GM23338 (cell line): ENCODE data around the gene MAP1B. TPM values are rescaled to one million over a fixed set of nuclear protein-coding genes. Genes with fewer than 3 reads are reported as not detected.

Experiments
- ATAC-seq: fragments of 200-7000 bp; cut with Tn5 transposase; 3 replicates; pipeline ENCODE4 v1.9.1; 2020
- DNase-seq: peaks from one replicate; pipeline ENCODE4 v3.0.0-alpha.2; 2015; ENCODE audit warnings: low spot score
- H2AFZ ChIP-seq: fragments of 200-600 bp; sonication (generic); 2 replicates; pipeline ENCODE4 v1.8.0; 2016; ENCODE audit warnings: antibody characterized with exemption, mild to moderate bottlenecking, moderate library complexity
- H3F3A ChIP-seq: fragments of 200-600 bp; sonication (generic); replicated peaks from 2 replicates; pipeline ENCODE4 v1.8.0; 2017; ENCODE audit warnings: antibody characterized with exemption, mixed run types, low read depth
- H3K27ac ChIP-seq: fragments of 200-600 bp; sonication (generic); 2 replicates; pipeline ENCODE4 v1.6.1; 2016; ENCODE audit warnings: low read depth
- H3K27me3 ChIP-seq: fragments of 200-600 bp; sonication (generic); 2 replicates; pipeline ENCODE4 v1.8.0; 2016; ENCODE audit warnings: mild to moderate bottlenecking, mixed run types, moderate library complexity; ENCODE audit not compliant: insufficient read depth
- H3K36me3 ChIP-seq: fragments of 200-600 bp; sonication (generic); 2 replicates; pipeline ENCODE4 v1.8.0; 2016; ENCODE audit warnings: mild to moderate bottlenecking; ENCODE audit not compliant: insufficient read depth
- H3K4me1 ChIP-seq: fragments of 200-600 bp; sonication (generic); 2 replicates; pipeline ENCODE4 v1.8.0; 2016; ENCODE audit warnings: mild to moderate bottlenecking, moderate library complexity; ENCODE audit not compliant: insufficient read depth
- H3K4me2 ChIP-seq: fragments of 200-600 bp; sonication (generic); 2 replicates; pipeline ENCODE4 v1.7.1; 2017; ENCODE audit warnings: mixed run types
- H3K4me3 ChIP-seq: fragments of 200-600 bp; sonication (generic); 2 replicates; pipeline ENCODE4 v1.6.1; 2016; ENCODE audit warnings: mixed run types
- H3K79me2 ChIP-seq: fragments of 200-600 bp; sonication (generic); replicated peaks from 2 replicates; pipeline ENCODE4 v1.8.0; 2017; ENCODE audit warnings: mild to moderate bottlenecking; ENCODE audit not compliant: insufficient read depth
- H3K9me2 ChIP-seq: fragments of 200-600 bp; sonication (generic); 2 replicates; pipeline ENCODE4 v1.8.0; 2017; ENCODE audit not compliant: insufficient read depth
- H4K20me1 ChIP-seq: fragments of 200-600 bp; sonication (generic); replicated peaks from 2 replicates; pipeline ENCODE4 v1.8.0; 2017; ENCODE audit warnings: mild to moderate bottlenecking; ENCODE audit not compliant: insufficient read depth
- H3K27ac Mint-ChIP-seq: 2 replicates; pipeline ENCODE4 v1.8.0; 2020; ENCODE audit warnings: inconsistent platforms, mild to moderate bottlenecking, moderate library complexity, mixed read lengths
- H3K27me3 Mint-ChIP-seq: 3 replicates; pipeline ENCODE4 v1.8.0; 2022; ENCODE audit warnings: low read depth, mild to moderate bottlenecking, moderate library complexity, mixed read lengths, inconsistent platforms; ENCODE audit not compliant: insufficient read depth, poor library complexity
- H3K36me3 Mint-ChIP-seq: 3 replicates; pipeline ENCODE4 v1.8.0; 2021; ENCODE audit warnings: low read depth, mild to moderate bottlenecking, inconsistent platforms, moderate library complexity, mixed read lengths
- H3K4me1 Mint-ChIP-seq: 3 replicates; pipeline ENCODE4 v1.8.0; 2020; ENCODE audit warnings: mild to moderate bottlenecking, inconsistent platforms, mixed read lengths
- H3K4me3 Mint-ChIP-seq: 3 replicates; pipeline ENCODE4 v1.8.0; 2021; ENCODE audit warnings: moderate library complexity, mild to moderate bottlenecking, inconsistent platforms, mixed read lengths
- H3K9me3 Mint-ChIP-seq: 3 replicates; pipeline ENCODE4 v1.8.0; 2020; ENCODE audit warnings: moderate library complexity, mild to moderate bottlenecking, inconsistent platforms, mixed read lengths
- CREB1 ChIP-seq: fragments of 250-450 bp; sonication (Bioruptor Pico); IDR thresholded peaks from 2 replicates; pipeline ENCODE4 v1.5.0; 2020; ENCODE audit warnings: low read depth, mild to moderate bottlenecking, moderate library complexity
- JUNB ChIP-seq: IDR thresholded peaks from one replicate; pipeline ENCODE4 v1.6.1; 2016; ENCODE audit warnings: antibody characterized with exemption; ENCODE audit not compliant: unreplicated experiment
- POLR2AphosphoS5 ChIP-seq: IDR thresholded peaks from 2 replicates; pipeline ENCODE4 v1.6.1; 2016; ENCODE audit warnings: antibody characterized with exemption, low read depth
- STAT1 ChIP-seq: IDR thresholded peaks from one replicate; pipeline ENCODE4 v1.6.1; 2016; ENCODE audit warnings: antibody characterized with exemption; ENCODE audit not compliant: unreplicated experiment
- ZNF462 ChIP-seq: fragments of 250-450 bp; sonication (Bioruptor Pico); IDR thresholded peaks from 2 replicates; pipeline ENCODE4 v1.5.0; 2020; ENCODE audit warnings: mild to moderate bottlenecking, moderate library complexity
- polyA plus RNA-seq: library from polyadenylated mRNA; unstranded; fragments of >200 nt; fragmentation: Nextera tagmentation; extraction: Ambion mirVana; gene quantifications from 2 replicates; pipeline ENCODE4 v1.2.1, GENCODE V29; 2016
- total RNA-seq: library from RNA; depleted of rRNA; stranded (reverse); fragments of >200 nt; shearing (Covaris generic); gene quantifications from 2 replicates; pipeline ENCODE4 v1.2.3, GENCODE V29; 2014

The MAP1B gene
- total and polyA plus RNA-seq, 2 experiments from 2014 or later, result 148 to 263 TPM

- H3K27ac Mint-ChIP-seq, result no peak overlapping the region
Observed at GRCh38 chr5:72057816-72058215, 49.5 kb upstream of the MAP1B start.

More at GRCh38 chr5:72057816-72058215, 49.5 kb upstream of the MAP1B start:
- ATAC-seq, result no peak
- Histone ChIP-seq H3K9me2 (no peaks in the 10 kb centered on the region), H4K20me1 (no peaks in the 10 kb centered on the region), H3K4me1 (no peaks in the 10 kb centered on the region), H3K79me2 (no peaks in the 10 kb centered on the region), H2AFZ (0 out of 2 replicates have a peak overlapping the region, but pooled peaks have one; percentile 3), H3K27me3 (no peaks in the 10 kb centered on the region), H3K27ac (no peak overlapping the region), H3K4me2 (no peak overlapping the region), H3K4me3 (no peak overlapping the region), H3K36me3 (no peaks in the 10 kb centered on the region), H3F3A (no peaks in the 10 kb centered on the region)
- Mint-ChIP-seq H3K27me3 (no peaks in the 10 kb centered on the region), H3K4me3 (no peak overlapping the region), H3K4me1 (no peaks in the 10 kb centered on the region; the same call in 2 of the 3 replicates), H3K9me3 (no peaks in the 10 kb centered on the region), H3K36me3 (no peaks in the 10 kb centered on the region)
- no peak for DNase-seq
- TF ChIP-seq CREB1 (CRISPR knock-in tag) (no peak), STAT1 (no peak), ZNF462 (CRISPR knock-in tag) (no peak), POLR2AphosphoS5 (no peak), JUNB (no peak)
